BLaER1 treated with 17β-estradiol and CSF1 and Interleukin-3, amounts not matched to agents 10 nM and 100 nM (cell line): Measurements from ENCODE around the gene IL31.
A peak's percentile ranks its signal among the peaks of the same experiment; 100 is the strongest.
"Not testable (repeated sequence)": the region's sequence is repeated elsewhere in the genome, so short reads cannot be mapped to it uniquely, and the experiment has no call there.

Source experiments
- H3K27ac ChIP-seq, 11 experiments: shearing (Covaris generic); formaldehyde crosslinking; 2 replicates each; pipeline ENCODE4 v1.8.1; 2022
- H3K27me3 ChIP-seq, 11 experiments: shearing (Covaris generic); formaldehyde crosslinking; 2 replicates each; pipeline ENCODE4 v1.8.1; 2022
- H3K36me3 ChIP-seq, 11 experiments: shearing (Covaris generic); formaldehyde crosslinking; 2 replicates each; pipeline ENCODE4 v1.8.1; 2022
- H3K4me1 ChIP-seq, 10 experiments: shearing (Covaris generic); formaldehyde crosslinking; 2 replicates each; pipeline ENCODE4 v1.8.1; 2022
- H3K4me2 ChIP-seq, 11 experiments: shearing (Covaris generic); formaldehyde crosslinking; 2 replicates each; pipeline ENCODE4 v1.8.1; 2022
- H3K4me3 ChIP-seq, 10 experiments: shearing (Covaris generic); formaldehyde crosslinking; 2 replicates each; pipeline ENCODE4 v1.8.1; 2022
- H3K9ac ChIP-seq, 11 experiments: shearing (Covaris generic); formaldehyde crosslinking; 2 replicates each; pipeline ENCODE4 v1.8.1; 2022
- H3K9me3 ChIP-seq, 11 experiments: shearing (Covaris generic); formaldehyde crosslinking; replicated peaks in 1 of 11; 2 replicates each; pipeline ENCODE4 v1.8.1; 2022
- H4K20me1 ChIP-seq, 11 experiments: shearing (Covaris generic); formaldehyde crosslinking; 2 replicates each; pipeline ENCODE4 v1.8.1; 2022
- Cebpa-rat ChIP-seq, 11 experiments: shearing (Covaris generic); IDR thresholded peaks; 2 replicates each; pipeline ENCODE4 v1.8.1; 2022

The IL31 gene

DNA sequence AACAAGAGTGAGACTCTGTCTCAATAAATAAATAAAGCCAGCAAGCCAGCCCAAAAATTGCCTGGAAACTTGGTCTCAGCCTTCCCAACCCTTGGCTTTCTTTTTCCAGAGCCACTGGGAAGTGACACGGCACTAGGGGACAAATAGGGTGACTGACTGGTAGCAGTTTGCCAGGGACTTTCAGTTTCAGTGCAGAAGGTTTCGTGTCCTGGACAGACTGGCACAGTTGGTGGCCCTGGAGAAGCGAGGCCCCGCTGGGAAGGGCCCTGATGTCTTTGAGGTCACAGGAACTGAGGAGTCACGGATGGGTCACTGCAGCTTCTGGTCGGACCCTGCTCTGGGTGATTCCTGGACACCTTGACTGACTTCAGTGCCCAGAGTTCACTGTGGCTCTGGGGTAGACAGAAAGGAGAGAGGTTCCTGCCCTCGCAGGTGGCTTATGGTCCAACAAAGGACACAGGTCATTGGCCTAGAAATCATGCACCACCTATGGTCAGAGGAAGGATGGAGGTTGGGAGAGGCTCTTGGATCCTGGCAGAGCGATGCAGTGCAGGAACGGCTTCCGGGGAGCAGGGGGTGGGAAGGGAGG lies 11.6 kb upstream of the IL31 start:
- peaks cover 23 to 63% (median 53%) of the 10 kb centered on the region in 10 experiments for H3K4me1 ChIP-seq
- peak overlapping the region in 7 of 11 experiments; percentile 56 to 84 (median 62); a peak in 10 of 22 replicates for H3K27ac ChIP-seq
- peak overlapping the region; percentile 82 to 99 (median 96) for H3K4me2 ChIP-seq
- no peak overlapping the region for H3K4me3 ChIP-seq
- no peak for TF ChIP-seq Cebpa-rat (IDR thresholded peaks at IDR 0.05)
- peak overlapping the region in 3 of 11 experiments; percentile 3 to 77 (median 38); a peak in 3 of 22 replicates for H3K9ac ChIP-seq
- no peaks in the 10 kb centered on the region for H3K9me3 ChIP-seq
- no peaks in the 10 kb centered on the region for H4K20me1 ChIP-seq
- H3K36me3 ChIP-seq, result no peaks in the 10 kb centered on the region
- no peaks in the 10 kb centered on the region; a peak in 2 of 22 replicates for H3K27me3 ChIP-seq

DNA sequence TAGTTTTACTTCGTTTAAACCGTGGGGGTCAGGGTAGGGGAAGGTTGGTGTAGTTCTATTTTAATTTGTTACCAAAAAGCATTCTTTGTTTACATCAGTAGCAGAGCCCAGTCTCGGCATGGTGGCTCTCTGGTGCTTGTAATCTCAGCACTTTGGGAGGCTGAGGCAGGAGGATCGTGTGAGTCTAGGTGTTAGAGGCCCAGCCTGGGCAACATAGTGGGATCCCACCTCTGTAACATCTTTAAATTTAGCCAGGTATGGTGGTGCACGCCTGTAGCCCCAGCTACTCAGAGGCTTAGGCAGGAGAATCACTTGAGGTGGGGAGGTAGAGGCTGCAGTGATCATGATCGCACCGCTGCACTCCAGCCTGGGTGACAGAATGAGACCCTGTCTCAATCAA lies 11.1 kb upstream of the IL31 start:
- Histone ChIP-seq H3K4me1 (peaks cover 23 to 66% (median 57%) of the 10 kb centered on the region in 10 experiments), H3K4me3 (peak overlapping the region in 2 of 10 experiments; percentile 21 to 36; a peak in 1 of 20 replicates), H4K20me1 (no peaks in the 10 kb centered on the region), H3K27ac (peak overlapping the region in 10 of 11 experiments; percentile 38 to 84 (median 60); a peak in 18 of 22 replicates), H3K4me2 (peak overlapping the region; percentile 82 to 99 (median 96)), H3K36me3 (no peaks in the 10 kb centered on the region), H3K9me3 (no peaks in the 10 kb centered on the region), H3K9ac (peak overlapping the region in 10 of 11 experiments; percentile 8 to 77 (median 34); a peak in 10 of 22 replicates), H3K27me3 (no peaks in the 10 kb centered on the region; a peak in 2 of 22 replicates)
- no peak for TF ChIP-seq Cebpa-rat (IDR thresholded peaks at IDR 0.05)

DNA sequence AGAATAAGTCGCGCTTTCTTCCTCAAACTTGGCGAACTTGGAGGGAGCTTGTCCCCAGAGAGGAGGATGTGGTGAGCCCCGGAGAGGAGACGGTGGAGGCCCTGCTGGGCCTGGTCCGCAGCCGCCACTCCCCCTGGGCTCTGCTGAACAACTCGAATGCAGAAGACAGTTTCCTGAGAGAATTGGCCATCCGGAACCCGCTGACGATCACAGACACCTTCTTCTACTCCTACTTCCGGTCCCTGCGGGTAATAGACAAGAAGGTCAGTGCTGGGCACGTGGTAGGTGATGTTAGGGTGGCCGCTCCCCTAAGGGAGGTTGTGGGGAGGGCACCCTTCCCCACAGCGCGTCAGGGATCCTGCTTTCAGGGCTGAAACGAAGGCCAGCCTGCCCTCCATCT lies 10.5 kb upstream of the IL31 start:
- H3K36me3 ChIP-seq, result no peaks in the 10 kb centered on the region
- peak overlapping the region; percentile 82 to 99 (median 96) for H3K4me2 ChIP-seq

DNA sequence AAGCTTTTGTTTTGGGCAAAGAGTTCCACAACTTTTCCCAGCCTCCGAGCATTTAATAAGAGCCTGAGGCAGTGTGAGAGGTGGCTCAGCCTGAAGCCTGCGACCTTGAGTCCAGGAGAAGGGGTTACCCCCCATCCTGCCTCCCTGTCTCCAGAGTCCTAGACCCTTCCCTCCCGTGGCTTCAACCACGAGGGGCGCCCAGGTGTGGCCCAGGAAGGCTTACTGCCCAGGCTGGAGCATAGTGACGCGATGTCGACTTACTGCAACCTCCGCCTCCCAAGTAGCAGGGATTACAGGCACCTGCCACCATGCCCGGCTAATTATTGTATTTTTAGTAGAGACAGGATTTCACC lies 9.5 kb upstream of the IL31 start:
- Histone ChIP-seq H3K27me3 (no peaks in the 10 kb centered on the region; a peak in 2 of 22 replicates), H3K27ac (peak overlapping the region in 10 of 11 experiments; percentile 46 to 84 (median 68); a peak in 18 of 22 replicates), H3K36me3 (no peaks in the 10 kb centered on the region), H4K20me1 (no peaks in the 10 kb centered on the region), H3K4me1 (peaks cover 23 to 68% (median 65%) of the 10 kb centered on the region in 10 experiments), H3K9me3 (no peaks in the 10 kb centered on the region), H3K4me2 (peak overlapping the region; percentile 82 to 99 (median 96)), H3K4me3 (peak overlapping the region; percentile 43 to 71 (median 60); a peak in 17 of 20 replicates), H3K9ac (peak overlapping the region; percentile 60 to 80 (median 74); a peak in 21 of 22 replicates)
- no peak for TF ChIP-seq Cebpa-rat (IDR thresholded peaks at IDR 0.05)

More for the DNA sequence above, 10.5 kb upstream of the IL31 start:
- no peaks in the 10 kb centered on the region; a peak in 2 of 22 replicates for H3K27me3 ChIP-seq
- H4K20me1 ChIP-seq, result no peaks in the 10 kb centered on the region
- peaks cover 23 to 71% (median 63%) of the 10 kb centered on the region in 10 experiments for H3K4me1 ChIP-seq
- peak overlapping the region in 10 of 11 experiments; percentile 38 to 84 (median 60); a peak in 19 of 22 replicates for H3K27ac ChIP-seq
- H3K4me3 ChIP-seq, result peak overlapping the region in 7 of 10 experiments; percentile 4 to 36 (median 21); a peak in 7 of 20 replicates
- peak overlapping the region in 10 of 11 experiments; percentile 8 to 77 (median 35); a peak in 15 of 22 replicates for H3K9ac ChIP-seq
- TF ChIP-seq Cebpa-rat (IDR thresholded peaks at IDR 0.05), result no peak
- no peaks in the 10 kb centered on the region for H3K9me3 ChIP-seq

DNA sequence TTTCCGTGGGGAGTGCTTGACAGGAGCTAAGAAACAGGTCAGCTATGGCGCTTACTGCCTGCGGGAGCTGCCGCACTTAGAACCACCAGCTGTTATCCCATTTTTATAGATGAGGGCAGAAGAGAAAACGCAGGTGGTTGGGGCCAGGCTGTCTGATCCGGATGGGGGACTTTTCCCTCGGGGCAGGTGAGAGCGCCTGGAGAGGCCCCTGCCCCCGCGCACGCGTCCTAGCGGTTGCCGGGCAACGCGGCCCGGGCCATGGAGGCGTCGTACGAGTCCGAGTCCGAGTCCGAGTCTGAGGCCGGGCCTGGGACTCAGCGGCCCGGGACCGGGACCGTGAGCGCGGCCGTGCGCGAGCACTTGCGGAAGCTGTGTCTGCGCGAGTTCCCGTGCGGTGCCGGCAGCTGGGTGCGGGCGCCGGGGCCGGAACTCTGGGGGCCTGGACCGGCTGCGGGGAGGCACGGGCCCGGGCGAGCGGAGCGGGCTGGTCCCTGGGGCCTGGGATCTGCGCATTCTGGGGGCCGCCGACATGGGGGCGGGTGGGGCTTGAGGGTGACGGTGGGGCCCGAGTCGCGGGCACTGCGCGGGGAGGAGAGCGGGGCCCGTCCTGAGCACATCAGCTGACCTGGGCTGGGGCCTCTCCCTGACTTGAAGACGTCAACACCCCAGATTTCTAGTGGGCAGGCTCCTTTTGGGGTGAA lies 9.0 kb upstream of the IL31 start, which contains the start of gene LRRC43:
Gene LRRC43, plus strand, starts transcription at position 237 of the 701 bp plus-strand sequence. Its CDS starts 22 bp downstream, at position 259.
- Histone ChIP-seq H3K4me3 (peak within 1 kb of the TSS; percentile 43 to 71 (median 60)), H4K20me1 (no peaks in the 10 kb centered on the region), H3K4me1 (peaks cover 23 to 73% (median 65%) of the 10 kb centered on the region in 10 experiments), H3K27ac (peak within 1 kb of the TSS; percentile 19 to 90 (median 70); a peak in 20 of 22 replicates), H3K27me3 (no peaks in the 10 kb centered on the region; a peak in 2 of 22 replicates), H3K9me3 (no peaks in the 10 kb centered on the region), H3K4me2 (peak within 1 kb of the TSS; percentile 82 to 99 (median 96)), H3K36me3 (no peaks in the 10 kb centered on the region), H3K9ac (peak within 1 kb of the TSS; percentile 60 to 80 (median 74))
- TF ChIP-seq Cebpa-rat (IDR thresholded peaks at IDR 0.05), result no peak

DNA sequence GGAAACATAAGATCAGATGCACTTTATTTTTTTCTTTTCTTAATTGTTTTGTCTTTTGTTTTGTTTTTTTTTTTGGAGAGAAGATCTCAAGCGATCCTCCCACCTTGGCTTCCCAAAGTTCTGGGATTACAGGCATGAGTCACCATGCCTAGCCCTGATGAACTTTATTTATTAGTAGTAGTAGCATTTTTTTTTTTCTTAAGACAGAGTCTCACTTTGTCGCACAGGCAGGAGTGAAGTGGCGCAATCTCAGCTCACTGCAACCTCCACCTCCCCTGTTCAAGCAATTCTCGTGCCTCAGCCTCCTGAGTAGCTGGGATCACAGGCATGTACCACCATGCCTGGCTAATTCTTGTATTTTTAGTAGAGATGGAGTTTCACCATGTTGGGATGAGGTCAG lies 2.5 kb upstream of the IL31 start:
- not testable (repeated sequence) for H4K20me1 ChIP-seq, H3K4me3 ChIP-seq
- peaks cover 0 to 30% (median 23%) of the 10 kb centered on the region in 10 experiments; a peak in 17 of 20 replicates for H3K4me1 ChIP-seq

DNA sequence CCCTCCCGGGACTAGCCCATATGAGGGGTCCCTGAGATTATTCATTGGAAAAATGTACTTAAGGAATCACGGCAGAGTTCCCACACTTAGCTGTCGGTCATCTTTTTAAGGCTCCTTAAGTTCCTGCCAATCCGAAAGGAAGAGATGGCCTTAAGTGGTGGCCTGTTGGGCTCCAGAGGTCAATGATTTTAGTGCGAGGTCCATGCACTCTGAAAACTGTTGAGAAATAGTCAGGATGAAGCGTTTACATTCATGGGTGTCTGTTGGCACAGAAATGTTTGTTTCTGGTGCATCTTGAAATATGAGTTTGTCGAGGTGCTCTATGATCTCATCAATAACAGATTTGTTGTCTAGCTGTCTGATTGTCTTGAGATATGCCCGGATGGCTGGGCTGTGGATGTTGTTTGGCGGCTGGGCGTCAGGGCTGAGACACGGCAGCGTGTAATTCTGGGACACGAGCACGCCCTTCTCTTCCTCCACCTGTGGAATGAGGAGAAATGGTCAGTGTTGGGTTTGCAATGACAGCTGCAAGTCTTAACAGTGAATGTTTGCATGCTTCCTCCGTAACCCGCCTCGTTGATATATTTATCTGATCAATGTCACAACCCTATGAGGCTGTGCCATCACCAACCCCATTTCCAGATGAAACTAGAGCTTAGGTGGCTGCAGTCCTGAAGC lies 1.6 kb downstream of the IL31 start:
- Histone ChIP-seq H3K9ac (no peak overlapping the region), H3K27me3 (no peaks in the 10 kb centered on the region), H3K4me1 (no peaks in the 10 kb centered on the region; a peak in 2 of 20 replicates), H3K36me3 (no peaks in the 10 kb centered on the region), H4K20me1 (no peaks in the 10 kb centered on the region), H3K4me2 (no peak overlapping the region), H3K9me3 (no peaks in the 10 kb centered on the region), H3K4me3 (no peak overlapping the region), H3K27ac (no peak overlapping the region)
- no peak for TF ChIP-seq Cebpa-rat (IDR thresholded peaks at IDR 0.05)

More for the DNA sequence above, 2.5 kb upstream of the IL31 start:
- not testable (repeated sequence) for H3K27ac ChIP-seq, H3K9ac ChIP-seq, H3K36me3 ChIP-seq, H3K27me3 ChIP-seq, H3K9me3 ChIP-seq, H3K4me2 ChIP-seq

DNA sequence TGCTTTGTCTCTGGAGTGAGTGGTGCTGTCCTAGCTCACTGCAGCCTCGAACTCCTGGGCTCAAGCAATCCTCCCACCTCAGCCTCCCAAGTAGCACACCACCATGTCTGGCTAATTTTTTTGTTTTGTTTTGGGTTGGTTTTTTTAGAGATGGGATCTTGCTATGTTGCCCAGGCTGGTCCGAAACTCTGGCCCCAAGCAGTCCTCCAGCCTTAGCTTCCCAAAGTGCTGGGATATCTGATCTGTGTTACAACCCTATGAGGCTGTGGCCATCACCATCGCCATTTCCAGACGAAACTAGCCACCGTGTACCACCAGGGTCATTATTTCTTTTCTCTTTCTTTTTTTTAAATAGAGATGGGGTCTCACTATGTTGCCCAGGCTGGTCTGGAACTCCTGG lies 2.6 kb downstream of the IL31 start:
- Histone ChIP-seq H3K27me3 (no peaks in the 10 kb centered on the region), H3K36me3 (no peaks in the 10 kb centered on the region), H3K9ac (no peak overlapping the region), H3K9me3 (no peaks in the 10 kb centered on the region), H4K20me1 (no peaks in the 10 kb centered on the region), H3K27ac (no peak overlapping the region), H3K4me3 (no peak overlapping the region), H3K4me2 (no peak overlapping the region), H3K4me1 (no peaks in the 10 kb centered on the region; a peak in 1 of 20 replicates)
- TF ChIP-seq Cebpa-rat (IDR thresholded peaks at IDR 0.05), result no peak

DNA sequence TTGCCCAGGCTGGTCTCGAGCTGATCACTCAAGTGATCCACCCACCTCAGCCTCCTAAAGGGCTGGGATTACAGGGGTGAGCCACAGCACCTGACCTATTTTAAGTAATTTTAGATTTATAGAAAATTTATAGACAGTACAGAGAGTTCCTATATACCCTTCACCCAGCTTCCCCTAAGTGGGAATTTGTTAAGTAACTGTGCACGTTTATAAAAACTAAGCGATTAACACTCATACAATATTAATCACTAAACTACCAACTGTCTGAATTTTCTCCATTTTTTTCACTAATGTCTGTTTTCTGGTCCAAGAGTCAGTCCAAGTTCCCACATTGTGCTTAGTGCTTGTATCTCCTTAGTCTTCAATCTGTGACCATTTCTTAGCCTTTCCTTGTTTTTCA lies 5.5 kb downstream of the IL31 start:
- Histone ChIP-seq H3K9me3 (no peaks in the 10 kb centered on the region), H3K27me3 (no peaks in the 10 kb centered on the region), H3K4me1 (no peaks in the 10 kb centered on the region), H3K4me3 (no peak overlapping the region), H3K36me3 (no peaks in the 10 kb centered on the region), H3K9ac (no peak overlapping the region), H3K27ac (no peak overlapping the region), H4K20me1 (no peaks in the 10 kb centered on the region), H3K4me2 (no peak overlapping the region)
- no peak for TF ChIP-seq Cebpa-rat (IDR thresholded peaks at IDR 0.05)
